Karpas-422 (cell line): Measurements from ENCODE around the gene MARCHF5. TPM values are rescaled to one million over a fixed set of nuclear protein-coding genes. Genes with fewer than 3 reads are reported as not detected.

ENCODE experiments used
- DNase-seq: peaks from one replicate; pipeline ENCODE4 v3.0.0-alpha.2; 2015
- H2AFZ ChIP-seq: fragments of 200-600 bp; sonication (generic); 2 replicates; pipeline ENCODE4 v1.6.1; 2014; ENCODE audit warnings: antibody characterized with exemption, low read length, mixed read lengths
- H3K27ac ChIP-seq: fragments of 200-600 bp; sonication (generic); 2 replicates; pipeline ENCODE4 v1.5.1; 2014; ENCODE audit warnings: mild to moderate bottlenecking, low read length, moderate library complexity
- H3K27me3 ChIP-seq: fragments of 200-600 bp; sonication (generic); 2 replicates; pipeline ENCODE4 v1.6.1; 2014; ENCODE audit warnings: low read length, mixed read lengths
- H3K36me3 ChIP-seq: fragments of 200-600 bp; sonication (generic); 2 replicates; pipeline ENCODE4 v1.6.1; 2014; ENCODE audit warnings: low read length, mixed read lengths; ENCODE audit not compliant: insufficient read depth
- H3K4me1 ChIP-seq: fragments of 200-600 bp; sonication (generic); 2 replicates; pipeline ENCODE4 v1.6.1; 2014; ENCODE audit warnings: mild to moderate bottlenecking, low read length, mixed read lengths
- H3K4me2 ChIP-seq: fragments of 200-600 bp; sonication (generic); 2 replicates; pipeline ENCODE4 v1.6.1; 2014; ENCODE audit warnings: low read length, low read depth, mild to moderate bottlenecking; ENCODE audit not compliant: poor library complexity, severe bottlenecking
- H3K4me3 ChIP-seq: fragments of 200-600 bp; sonication (generic); 2 replicates; pipeline ENCODE4 v1.5.1; 2014; ENCODE audit warnings: mild to moderate bottlenecking, antibody characterized with exemption, low read length, mixed read lengths
- H3K79me2 ChIP-seq: fragments of 200-600 bp; sonication (generic); 2 replicates; pipeline ENCODE4 v1.6.1; 2014; ENCODE audit warnings: mild to moderate bottlenecking, low read length, mixed read lengths
- H3K9ac ChIP-seq: fragments of 200-600 bp; sonication (generic); 2 replicates; pipeline ENCODE4 v1.6.0; 2014; ENCODE audit warnings: low read length
- H3K9me2 ChIP-seq: fragments of 200-600 bp; sonication (generic), shearing (Covaris generic); replicated peaks from 2 replicates; pipeline ENCODE4 v1.6.0; 2014; ENCODE audit warnings: mild to moderate bottlenecking, low read length, moderate library complexity; ENCODE audit not compliant: insufficient read depth
- H3K9me3 ChIP-seq: fragments of 300-700, 200-600 bp; sonication (generic); 2 replicates; pipeline ENCODE4 v1.6.1; 2014; ENCODE audit warnings: low read length, mixed read lengths
- H4K20me1 ChIP-seq: fragments of 200-600 bp; sonication (generic); 2 replicates; pipeline ENCODE4 v1.6.1; 2014; ENCODE audit warnings: mild to moderate bottlenecking, antibody characterized with exemption, low read length, low read depth; ENCODE audit not compliant: insufficient read depth
- total RNA-seq: library from RNA; depleted of rRNA; stranded (reverse); fragments of >200 nt; shearing (Covaris generic); gene quantifications from 2 replicates; pipeline ENCODE4 v1.2.3, GENCODE V29; 2014; ENCODE audit warnings: low replicate concordance

MARCHF5 gene
- total RNA-seq, 1 experiment from 2014 or later = 7.6 TPM

DNA sequence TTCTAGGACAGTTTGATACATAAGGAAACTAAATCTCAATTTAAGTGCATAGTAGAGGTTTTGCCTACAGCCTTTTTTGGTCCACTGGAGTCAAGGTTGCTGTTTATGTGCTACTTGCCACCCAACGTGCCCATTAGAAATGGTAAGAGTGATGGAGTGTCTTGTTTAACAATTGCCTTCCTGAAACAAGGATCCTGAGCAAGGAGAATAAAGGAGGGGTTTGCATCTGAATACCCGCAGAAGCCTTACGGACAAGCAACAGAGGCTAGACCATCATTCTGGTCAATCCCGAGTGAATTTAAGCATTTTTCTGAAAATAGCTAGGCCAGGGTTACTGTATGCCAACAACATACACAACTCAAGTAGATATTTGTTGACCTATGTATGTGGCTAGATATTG lies 63.6 kb downstream of the MARCHF5 start:
- H2AFZ ChIP-seq = no peak overlapping the region
- no peaks in the 10 kb centered on the region for H3K27me3 ChIP-seq
- H3K9ac ChIP-seq = no peak overlapping the region
- H3K9me2 ChIP-seq = no peaks in the 10 kb centered on the region
- H3K79me2 ChIP-seq = no peaks in the 10 kb centered on the region
- H3K4me1 ChIP-seq = no peaks in the 10 kb centered on the region
- 0 out of 2 replicates have a peak, but pooled peaks cover under 1% of the 10 kb centered on the region for H3K36me3 ChIP-seq
- H3K9me3 ChIP-seq = no peaks in the 10 kb centered on the region
- DNase-seq = no peak
- H3K4me3 ChIP-seq = no peak overlapping the region
- no peaks in the 10 kb centered on the region for H4K20me1 ChIP-seq
- no peak overlapping the region for H3K27ac ChIP-seq
- H3K4me2 ChIP-seq = no peak overlapping the region

DNA sequence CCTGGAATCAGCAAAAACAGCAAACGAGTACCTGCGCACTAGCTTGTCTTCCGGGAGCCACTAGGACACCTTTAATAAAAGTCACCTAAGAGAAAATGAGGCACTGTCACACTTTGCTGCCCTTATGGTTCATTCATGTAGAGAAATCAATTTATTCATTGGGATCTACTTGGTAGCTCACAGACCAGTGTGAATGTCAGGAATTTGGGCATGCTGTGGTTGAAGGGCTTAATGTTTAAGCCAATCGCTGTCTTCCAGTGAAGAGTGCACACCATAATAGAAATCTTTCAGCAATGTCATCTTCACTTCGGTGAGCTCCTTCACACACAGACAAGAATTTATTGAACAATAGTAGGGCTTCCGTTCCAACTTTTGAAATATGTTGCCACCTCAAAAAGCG lies 65.1 kb downstream of the MARCHF5 start:
- H3K9ac ChIP-seq = no peak overlapping the region
- H3K79me2 ChIP-seq = no peaks in the 10 kb centered on the region
- H3K9me3 ChIP-seq = no peaks in the 10 kb centered on the region
- H3K27me3 ChIP-seq = no peaks in the 10 kb centered on the region
- no peak overlapping the region for H2AFZ ChIP-seq
- H3K4me1 ChIP-seq = no peaks in the 10 kb centered on the region
- DNase-seq = no peak
- no peaks in the 10 kb centered on the region for H3K36me3 ChIP-seq
- H3K9me2 ChIP-seq = no peaks in the 10 kb centered on the region
- H3K4me2 ChIP-seq = no peak overlapping the region
- no peak overlapping the region for H3K27ac ChIP-seq
- H3K4me3 ChIP-seq = no peak overlapping the region
- no peaks in the 10 kb centered on the region for H4K20me1 ChIP-seq

DNA sequence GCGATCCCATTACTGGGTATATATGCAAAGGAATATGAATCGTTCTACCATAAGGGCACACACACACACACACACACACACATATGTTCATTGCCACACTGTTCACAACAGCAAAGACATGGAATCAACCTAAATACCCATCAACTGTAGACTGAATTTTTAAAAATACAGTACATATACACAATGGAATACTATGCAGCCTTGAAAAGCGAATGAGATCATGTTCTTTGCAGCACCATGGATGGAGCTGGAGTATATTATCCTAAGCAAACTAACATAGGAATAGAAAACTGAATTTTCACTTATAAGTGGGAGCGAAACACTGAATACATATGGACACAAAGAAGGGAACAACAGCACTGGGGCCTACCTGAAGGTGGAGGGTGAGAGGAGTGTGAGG lies 72.5 kb downstream of the MARCHF5 start:
- H2AFZ ChIP-seq = no peak overlapping the region
- H3K4me3 ChIP-seq = no peak overlapping the region
- no peaks in the 10 kb centered on the region for H4K20me1 ChIP-seq
- no peak overlapping the region for H3K9ac ChIP-seq
- no peaks in the 10 kb centered on the region for H3K27me3 ChIP-seq
- no peaks in the 10 kb centered on the region for H3K9me3 ChIP-seq
- no peaks in the 10 kb centered on the region for H3K36me3 ChIP-seq
- DNase-seq = no peak
- H3K79me2 ChIP-seq = no peaks in the 10 kb centered on the region
- no peaks in the 10 kb centered on the region for H3K4me1 ChIP-seq
- H3K27ac ChIP-seq = no peak overlapping the region
- no peaks in the 10 kb centered on the region for H3K9me2 ChIP-seq
- no peak overlapping the region for H3K4me2 ChIP-seq

DNA sequence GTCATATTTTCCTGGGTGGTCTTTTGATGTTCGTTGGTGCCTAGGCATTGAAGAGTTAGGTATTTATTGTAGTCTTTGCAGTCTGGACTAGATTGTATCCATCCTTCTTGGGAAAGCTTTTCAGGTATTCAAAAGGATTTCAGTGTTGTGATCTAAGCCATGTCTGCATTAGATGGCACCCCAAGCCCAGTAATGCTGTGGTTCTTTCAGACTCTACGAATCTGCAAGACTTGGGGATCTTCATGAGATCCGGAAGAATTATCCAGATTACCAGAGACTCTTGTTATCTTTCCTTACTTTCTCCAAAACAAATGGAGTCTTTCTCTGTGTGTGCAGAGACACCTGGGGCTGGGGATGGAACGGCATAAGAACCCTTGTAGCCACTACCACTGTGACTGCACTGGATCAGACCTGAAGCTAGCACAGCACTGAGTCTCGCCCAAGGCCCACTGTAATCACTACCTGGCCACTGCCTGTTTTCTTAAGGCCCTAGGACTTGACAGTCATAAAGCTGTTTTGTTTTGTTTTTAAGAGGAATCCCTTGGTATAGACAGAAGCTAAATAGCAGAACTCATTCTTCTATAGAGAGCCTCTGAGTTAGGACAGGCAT lies 75.5 kb downstream of the MARCHF5 start:
- no peak for DNase-seq
- Histone ChIP-seq H3K9me3 (no peaks in the 10 kb centered on the region), H4K20me1 (no peaks in the 10 kb centered on the region), H3K4me3 (no peak overlapping the region), H3K4me1 (no peaks in the 10 kb centered on the region), H3K36me3 (no peaks in the 10 kb centered on the region), H3K27me3 (no peaks in the 10 kb centered on the region), H2AFZ (no peak overlapping the region), H3K27ac (no peak overlapping the region), H3K79me2 (no peaks in the 10 kb centered on the region), H3K9ac (no peak overlapping the region), H3K9me2 (no peaks in the 10 kb centered on the region), H3K4me2 (no peak overlapping the region)

DNA sequence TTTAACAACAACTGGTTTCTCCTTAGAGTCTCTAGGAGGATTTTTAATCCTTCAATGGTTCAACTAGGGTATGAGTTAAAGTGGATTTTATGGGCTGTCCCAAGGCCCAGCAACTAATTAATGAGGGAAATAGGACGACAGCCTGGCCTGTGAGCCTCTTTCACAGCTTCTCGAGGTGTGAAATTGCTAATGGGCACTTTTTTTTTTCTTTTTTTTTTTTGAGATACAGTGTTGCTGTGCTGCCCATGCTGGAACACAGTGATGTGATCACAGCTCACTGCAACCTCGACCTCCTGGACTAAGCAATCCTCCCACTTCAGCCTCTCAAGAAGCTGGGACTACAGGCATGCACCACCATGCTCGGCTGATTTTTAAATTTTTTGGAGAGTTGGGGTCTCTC lies 87.0 kb downstream of the MARCHF5 start:
- no peak for DNase-seq
- no peaks in the 10 kb centered on the region for H3K27me3 ChIP-seq
- H3K4me2 ChIP-seq = no peak overlapping the region
- no peaks in the 10 kb centered on the region for H3K9me3 ChIP-seq
- H3K9me2 ChIP-seq = no peaks in the 10 kb centered on the region
- no peaks in the 10 kb centered on the region for H3K4me1 ChIP-seq
- no peak overlapping the region for H3K27ac ChIP-seq
- H2AFZ ChIP-seq = no peak overlapping the region
- H3K9ac ChIP-seq = no peak overlapping the region
- H3K79me2 ChIP-seq = no peaks in the 10 kb centered on the region
- no peaks in the 10 kb centered on the region for H3K36me3 ChIP-seq
- no peaks in the 10 kb centered on the region for H4K20me1 ChIP-seq
- no peak overlapping the region for H3K4me3 ChIP-seq

DNA sequence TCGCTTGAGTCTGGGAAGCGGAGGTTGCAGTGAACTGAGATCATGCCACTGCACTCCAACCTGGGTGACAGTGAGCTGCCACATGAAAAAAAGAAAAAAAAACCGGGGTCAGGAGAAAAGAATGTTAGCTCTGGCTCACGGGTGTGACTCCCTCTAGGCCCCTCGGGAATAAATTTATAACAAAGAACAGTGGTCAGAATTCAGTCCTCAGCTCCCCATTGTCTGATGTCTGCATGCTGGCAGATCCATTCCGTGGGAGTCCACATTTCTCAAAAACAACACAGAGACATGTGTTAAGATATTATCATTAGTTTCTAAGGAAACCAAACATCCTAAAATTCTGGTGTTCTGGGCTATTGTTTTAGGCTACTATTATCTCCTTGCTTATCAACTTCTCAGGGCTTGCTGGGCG lies 90.6 kb downstream of the MARCHF5 start:
- H4K20me1 ChIP-seq = no peaks in the 10 kb centered on the region
- no peaks in the 10 kb centered on the region for H3K9me3 ChIP-seq
- no peaks in the 10 kb centered on the region for H3K79me2 ChIP-seq
- H3K4me1 ChIP-seq = no peaks in the 10 kb centered on the region
- H3K9me2 ChIP-seq = no peaks in the 10 kb centered on the region
- DNase-seq = no peak
- H3K4me3 ChIP-seq = no peak overlapping the region
- H2AFZ ChIP-seq = no peak overlapping the region
- no peak overlapping the region for H3K27ac ChIP-seq
- no peaks in the 10 kb centered on the region for H3K27me3 ChIP-seq
- H3K9ac ChIP-seq = no peak overlapping the region
- no peaks in the 10 kb centered on the region for H3K36me3 ChIP-seq
- no peak overlapping the region for H3K4me2 ChIP-seq

DNA sequence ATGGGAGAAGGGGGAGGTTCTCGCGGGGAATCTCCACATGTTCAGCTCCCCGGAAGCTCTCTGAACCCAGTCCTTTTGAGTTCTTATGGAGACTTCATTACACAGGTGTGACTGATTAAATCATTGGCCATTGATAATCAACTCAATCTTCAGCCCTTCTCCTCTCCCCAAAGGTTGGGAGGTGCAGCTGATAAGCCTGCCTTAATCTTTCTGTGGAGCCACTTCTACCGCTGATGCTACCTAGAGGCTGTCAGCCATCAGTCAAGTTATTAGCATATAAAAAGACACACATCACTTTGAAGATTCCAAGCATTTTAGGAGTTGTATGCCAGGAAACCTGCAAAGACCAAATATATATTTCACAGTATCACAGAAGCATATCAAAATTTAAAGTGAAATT lies 91.7 kb downstream of the MARCHF5 start:
- Histone ChIP-seq H3K9me2 (no peaks in the 10 kb centered on the region), H3K4me3 (no peak overlapping the region), H3K4me2 (no peak overlapping the region), H3K4me1 (no peaks in the 10 kb centered on the region), H3K27me3 (no peaks in the 10 kb centered on the region), H2AFZ (no peak overlapping the region), H3K36me3 (no peaks in the 10 kb centered on the region), H3K9me3 (no peaks in the 10 kb centered on the region), H4K20me1 (no peaks in the 10 kb centered on the region), H3K27ac (no peak overlapping the region), H3K79me2 (no peaks in the 10 kb centered on the region), H3K9ac (no peak overlapping the region)
- no peak for DNase-seq

DNA sequence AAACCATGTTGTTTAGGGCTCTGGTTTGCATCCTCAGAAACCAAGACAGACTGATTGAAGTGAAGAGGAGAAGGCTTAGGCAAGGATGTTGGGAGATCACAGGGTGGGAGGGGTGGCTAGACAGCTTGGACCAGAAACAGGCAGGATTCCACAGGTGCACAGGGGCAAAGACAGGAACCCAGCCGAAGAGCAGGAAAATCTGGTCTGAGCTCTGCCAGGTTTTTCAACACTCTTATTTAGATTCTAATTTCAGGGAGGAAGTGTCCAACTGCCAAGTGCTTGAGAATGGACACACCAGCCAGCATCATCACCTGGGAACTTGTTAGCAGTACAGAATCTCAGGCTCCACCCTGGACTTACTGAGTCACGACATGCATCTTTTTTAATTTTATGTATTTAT lies 93.8 kb downstream of the MARCHF5 start:
- Histone ChIP-seq H4K20me1 (no peaks in the 10 kb centered on the region), H3K4me2 (no peak overlapping the region), H3K27ac (no peak overlapping the region), H2AFZ (no peak overlapping the region), H3K9me3 (no peaks in the 10 kb centered on the region), H3K9me2 (no peaks in the 10 kb centered on the region), H3K27me3 (no peaks in the 10 kb centered on the region), H3K4me3 (no peak overlapping the region), H3K9ac (no peak overlapping the region), H3K4me1 (no peaks in the 10 kb centered on the region), H3K79me2 (no peaks in the 10 kb centered on the region), H3K36me3 (no peaks in the 10 kb centered on the region)
- no peak for DNase-seq

DNA sequence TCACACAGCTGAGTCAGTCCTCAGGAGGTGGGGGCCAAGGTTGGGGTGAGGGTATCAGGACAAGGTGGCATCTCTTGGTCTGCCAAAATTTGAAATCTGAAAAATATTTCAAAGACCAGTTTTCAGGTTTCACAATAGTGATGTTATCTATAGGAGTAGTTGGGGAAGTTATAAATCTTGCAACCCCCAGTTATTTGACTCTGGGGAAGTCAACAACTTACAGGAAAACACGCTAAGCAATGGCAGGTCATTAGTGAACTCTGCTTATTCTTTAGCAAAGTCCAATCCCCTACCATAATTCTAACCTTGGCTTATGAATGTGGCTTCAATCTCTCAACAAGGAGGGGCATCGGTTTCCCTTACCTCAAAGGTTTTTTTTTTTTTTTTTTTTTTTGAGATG lies 94.9 kb downstream of the MARCHF5 start:
- Histone ChIP-seq H3K4me1 (no peaks in the 10 kb centered on the region), H3K4me2 (no peak overlapping the region), H4K20me1 (no peaks in the 10 kb centered on the region), H3K79me2 (no peaks in the 10 kb centered on the region), H3K4me3 (no peak overlapping the region), H3K36me3 (no peaks in the 10 kb centered on the region), H2AFZ (no peak overlapping the region), H3K9me2 (no peaks in the 10 kb centered on the region), H3K27me3 (no peaks in the 10 kb centered on the region), H3K27ac (no peak overlapping the region), H3K9ac (no peak overlapping the region), H3K9me3 (no peaks in the 10 kb centered on the region)
- no peak for DNase-seq
